RWPE2 (cell line): Measurements from ENCODE around the gene C19orf18.

ENCODE experiments used
- ATAC-seq: fragments of 200-7000 bp; cut with Tn5 transposase; 3 replicates; pipeline ENCODE4 v1.9.1; 2021; ENCODE audit warnings: low read depth
- DNase-seq: peaks from one replicate; pipeline ENCODE4 v3.0.0-alpha.2; 2020; ENCODE audit warnings: low spot score
- H3K27ac ChIP-seq: fragments of 450-650 bp; 2 replicates; pipeline ENCODE4 v1.5.1; 2017; ENCODE audit warnings: mild to moderate bottlenecking; ENCODE audit not compliant: poor library complexity, severe bottlenecking
- H3K27me3 ChIP-seq: fragments of 250-450 bp; sonication (Bioruptor Pico); 2 replicates; pipeline ENCODE4 v1.5.1; 2021; ENCODE audit warnings: mild to moderate bottlenecking, moderate library complexity; ENCODE audit not compliant: insufficient read depth, poor library complexity, severe bottlenecking
- H3K36me3 ChIP-seq: fragments of 250-450 bp; sonication (Bioruptor Pico); 2 replicates; pipeline ENCODE4 v1.5.1; 2020; ENCODE audit warnings: low read depth, mild to moderate bottlenecking, moderate library complexity
- H3K4me1 ChIP-seq: fragments of 250-450 bp; sonication (Bioruptor Pico); 2 replicates; pipeline ENCODE4 v1.5.1; 2021; ENCODE audit warnings: mild to moderate bottlenecking, moderate library complexity; ENCODE audit not compliant: insufficient read depth, poor library complexity, severe bottlenecking
- H3K4me3 ChIP-seq: fragments of 250-450 bp; sonication (Bioruptor Pico); 2 replicates; pipeline ENCODE4 v1.5.1; 2021; ENCODE audit warnings: mild to moderate bottlenecking, moderate library complexity; ENCODE audit not compliant: severe bottlenecking
- H3K9me3 ChIP-seq: fragments of 250-450 bp; sonication (Bioruptor Pico); 2 replicates; pipeline ENCODE4 v1.5.1; 2021; ENCODE audit warnings: mild to moderate bottlenecking, moderate library complexity; ENCODE audit not compliant: severe bottlenecking
- TF ChIP-seq, protein P1 (sequence below): fragments of 450-650 bp; IDR thresholded peaks from one replicate; pipeline ENCODE4 v1.5.1; 2017; ENCODE audit warnings: mild to moderate bottlenecking, moderate library complexity; ENCODE audit not compliant: poor library complexity, severe bottlenecking

C19orf18 gene

DNA sequence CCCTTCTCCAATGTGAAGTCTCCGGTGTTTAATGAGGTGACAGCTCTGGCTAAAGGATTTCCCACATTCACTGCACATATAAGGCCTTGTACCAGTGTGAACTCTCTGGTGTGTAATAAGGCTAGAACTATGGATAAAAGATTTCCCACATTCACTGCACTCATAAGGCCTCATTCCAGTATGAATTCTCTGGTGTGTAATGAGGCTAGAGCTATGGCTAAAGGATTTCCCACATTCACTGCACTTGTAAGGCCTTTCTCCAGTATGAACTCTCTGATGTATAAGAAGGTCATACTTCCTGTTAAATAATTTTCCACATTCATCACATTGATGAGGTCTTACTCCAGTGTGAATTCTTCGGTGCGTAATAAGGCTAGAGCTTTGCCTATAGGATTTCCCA, 32.7 kb downstream of the C19orf18 start:
- no peak for ATAC-seq
- Histone ChIP-seq H3K4me3 (no peak overlapping the region), H3K4me1 (no peaks in the 10 kb centered on the region), H3K9me3 (peaks cover 18% of the 10 kb centered on the region), H3K27me3 (no peaks in the 10 kb centered on the region), H3K36me3 (peaks cover 40% of the 10 kb centered on the region), H3K27ac (no peak overlapping the region)
- TF ChIP-seq, protein P1, sequence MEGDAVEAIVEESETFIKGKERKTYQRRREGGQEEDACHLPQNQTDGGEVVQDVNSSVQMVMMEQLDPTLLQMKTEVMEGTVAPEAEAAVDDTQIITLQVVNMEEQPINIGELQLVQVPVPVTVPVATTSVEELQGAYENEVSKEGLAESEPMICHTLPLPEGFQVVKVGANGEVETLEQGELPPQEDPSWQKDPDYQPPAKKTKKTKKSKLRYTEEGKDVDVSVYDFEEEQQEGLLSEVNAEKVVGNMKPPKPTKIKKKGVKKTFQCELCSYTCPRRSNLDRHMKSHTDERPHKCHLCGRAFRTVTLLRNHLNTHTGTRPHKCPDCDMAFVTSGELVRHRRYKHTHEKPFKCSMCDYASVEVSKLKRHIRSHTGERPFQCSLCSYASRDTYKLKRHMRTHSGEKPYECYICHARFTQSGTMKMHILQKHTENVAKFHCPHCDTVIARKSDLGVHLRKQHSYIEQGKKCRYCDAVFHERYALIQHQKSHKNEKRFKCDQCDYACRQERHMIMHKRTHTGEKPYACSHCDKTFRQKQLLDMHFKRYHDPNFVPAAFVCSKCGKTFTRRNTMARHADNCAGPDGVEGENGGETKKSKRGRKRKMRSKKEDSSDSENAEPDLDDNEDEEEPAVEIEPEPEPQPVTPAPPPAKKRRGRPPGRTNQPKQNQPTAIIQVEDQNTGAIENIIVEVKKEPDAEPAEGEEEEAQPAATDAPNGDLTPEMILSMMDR, result no peak
- no peak for DNase-seq

GRCh38 chr19:57935731-57936130, 38.6 kb downstream of the C19orf18 start:
- no peak for ATAC-seq
- H3K27ac ChIP-seq, result no peak overlapping the region
- DNase-seq, result no peak
- no peaks in the 10 kb centered on the region for H3K4me1 ChIP-seq
- peaks cover 21% of the 10 kb centered on the region for H3K9me3 ChIP-seq
- H3K36me3 ChIP-seq, result peaks cover 19% of the 10 kb centered on the region
- H3K4me3 ChIP-seq, result peak overlapping the region; percentile 56
- TF ChIP-seq, protein P1, result no peak
- no peaks in the 10 kb centered on the region for H3K27me3 ChIP-seq

- no peaks in the 10 kb centered on the region for H3K27me3 ChIP-seq
- H3K27ac ChIP-seq, result peak within 1 kb of the TSS; percentile 18
- TF ChIP-seq, protein P1, result no peak
- peak within 1 kb of the TSS; percentile 56 for H3K4me3 ChIP-seq
- H3K9me3 ChIP-seq, result peaks cover 21% of the 10 kb centered on the region
- peak; percentile 99 for ATAC-seq
- no peaks in the 10 kb centered on the region for H3K4me1 ChIP-seq
- peaks cover 18% of the 10 kb centered on the region for H3K36me3 ChIP-seq
- DNase-seq, result no peak
These were observed 39.3 kb downstream of the C19orf18 start, which contains the start of gene ZNF418 for GRCh38 chr19:57934820-57935665. TSS of gene ZNF418 (minus strand) at chr19:57935402. CDS start at chr19:57933822, 1,580 bp downstream.

- H3K4me3 ChIP-seq, result no peak overlapping the region
- TF ChIP-seq, protein P1, result no peak
- H3K27ac ChIP-seq, result no peak overlapping the region
- ATAC-seq (no peak), DNase-seq (no peak)
- H3K9me3 ChIP-seq, result peaks cover 34% of the 10 kb centered on the region
- no peaks in the 10 kb centered on the region for H3K27me3 ChIP-seq
- peaks cover 42% of the 10 kb centered on the region for H3K36me3 ChIP-seq
- no peaks in the 10 kb centered on the region for H3K4me1 ChIP-seq
These were observed 46.7 kb downstream of the C19orf18 start for GRCh38 chr19:57927587-57927986.
